HepG2 (cell line): Measurements from ENCODE around the gene CHD9NB. TPM values are rescaled to one million over a fixed set of nuclear protein-coding genes. Genes with fewer than 3 reads are reported as not detected.

ENCODE experiments used
- ATRX ChIP-seq: sonication (generic); formaldehyde crosslinking; IDR thresholded peaks from 2 replicates; pipeline ENCODE4 v1.4.0; 2020; ENCODE audit warnings: missing genetic modification reagents, borderline replicate concordance
- HOXA9 ChIP-seq: sonication (generic); formaldehyde crosslinking; IDR thresholded peaks from 2 replicates; pipeline ENCODE4 v1.8.1; 2022; ENCODE audit warnings: missing genetic modification reagents, mild to moderate bottlenecking, moderate library complexity, borderline replicate concordance
- ISX ChIP-seq: sonication (generic); formaldehyde crosslinking; conservative IDR thresholded peaks from 2 replicates; pipeline ENCODE4 v1.5.0; 2020; ENCODE audit warnings: missing genetic modification reagents
- MAFK ChIP-seq, 2 experiments: IDR thresholded peaks in 1 of 2; conservative IDR thresholded peaks in 1 of 2; 2 replicates each; pipeline ENCODE4 v1.6.1; 2011; ENCODE audit warnings: improper control_type of control experiment in 2 of 2, low read length in 2 of 2
- POGZ ChIP-seq: sonication (generic); formaldehyde crosslinking; IDR thresholded peaks from 2 replicates; pipeline ENCODE4 v1.4.0; 2020; ENCODE audit warnings: mild to moderate bottlenecking, missing genetic modification reagents
- ZFP90 ChIP-seq: sonication (generic); formaldehyde crosslinking; IDR thresholded peaks from 2 replicates; pipeline ENCODE4 v1.8.0; 2022; ENCODE audit warnings: missing genetic modification reagents, mild to moderate bottlenecking, inconsistent platforms, borderline replicate concordance
- ZNF407 ChIP-seq: sonication (generic); formaldehyde crosslinking; IDR thresholded peaks from one replicate; pipeline ENCODE4 v1.5.1; 2020; ENCODE audit warnings: mild to moderate bottlenecking, missing genetic modification reagents; ENCODE audit errors: not compliant biosample characterization
- ZNF678 ChIP-seq: sonication (generic); formaldehyde crosslinking; IDR thresholded peaks from 2 replicates; pipeline ENCODE4 v1.4.0; 2020; ENCODE audit warnings: mild to moderate bottlenecking, missing genetic modification reagents
- ZNF770 ChIP-seq: sonication (generic); formaldehyde crosslinking; IDR thresholded peaks from 2 replicates; pipeline ENCODE4 v1.5.0; 2020; ENCODE audit warnings: mild to moderate bottlenecking, missing genetic modification reagents
- polyA plus RNA-seq, 8 experiments: library from polyadenylated mRNA; depleted of rRNA in 3 of 8; stranded (reverse) in 7 of 8; unstranded in 1 of 8; fragments of >200 nt; fragmentation: Illumina TruSeq in 4 of 8; extraction: Trizol in 4 of 8; gene quantifications; 2 replicates each; pipeline versions ENCODE4 v1.2.1 to v1.2.3, GENCODE V29; 2011 to 2016; ENCODE audit warnings: low read depth in 4 of 8, missing spikeins in 1 of 8, mixed read lengths in 1 of 8; ENCODE audit not compliant: insufficient read depth in 1 of 8
- total RNA-seq, 5 experiments: library from RNA; depleted of rRNA; stranded (reverse); fragments of >200 nt; fragmentation: Illumina TruSeq; extraction: Trizol; gene quantifications; 2 replicates each; pipeline ENCODE4 v1.2.3, GENCODE V29; 2016; ENCODE audit warnings: low read depth in 1 of 5
- TF ChIP-seq, protein P1 (sequence below): sonication (generic); formaldehyde crosslinking; IDR thresholded peaks from 2 replicates; pipeline ENCODE4 v1.9.0; 2021; ENCODE audit warnings: mild to moderate bottlenecking, missing genetic modification reagents
- TF ChIP-seq, protein P2 (sequence below): sonication (generic); formaldehyde crosslinking; IDR thresholded peaks from 2 replicates; pipeline ENCODE4 v1.8.1; 2023; ENCODE audit warnings: mild to moderate bottlenecking, inconsistent platforms, moderate library complexity, missing genetic modification reagents, borderline replicate concordance

Gene CHD9NB
- total and polyA plus RNA-seq, 2 of the 13 experiments (the other 11 are each of a cell fraction or from before 2014, with no cell fraction given): 0.17 to 0.18 TPM

- TF ChIP-seq, protein P1, sequence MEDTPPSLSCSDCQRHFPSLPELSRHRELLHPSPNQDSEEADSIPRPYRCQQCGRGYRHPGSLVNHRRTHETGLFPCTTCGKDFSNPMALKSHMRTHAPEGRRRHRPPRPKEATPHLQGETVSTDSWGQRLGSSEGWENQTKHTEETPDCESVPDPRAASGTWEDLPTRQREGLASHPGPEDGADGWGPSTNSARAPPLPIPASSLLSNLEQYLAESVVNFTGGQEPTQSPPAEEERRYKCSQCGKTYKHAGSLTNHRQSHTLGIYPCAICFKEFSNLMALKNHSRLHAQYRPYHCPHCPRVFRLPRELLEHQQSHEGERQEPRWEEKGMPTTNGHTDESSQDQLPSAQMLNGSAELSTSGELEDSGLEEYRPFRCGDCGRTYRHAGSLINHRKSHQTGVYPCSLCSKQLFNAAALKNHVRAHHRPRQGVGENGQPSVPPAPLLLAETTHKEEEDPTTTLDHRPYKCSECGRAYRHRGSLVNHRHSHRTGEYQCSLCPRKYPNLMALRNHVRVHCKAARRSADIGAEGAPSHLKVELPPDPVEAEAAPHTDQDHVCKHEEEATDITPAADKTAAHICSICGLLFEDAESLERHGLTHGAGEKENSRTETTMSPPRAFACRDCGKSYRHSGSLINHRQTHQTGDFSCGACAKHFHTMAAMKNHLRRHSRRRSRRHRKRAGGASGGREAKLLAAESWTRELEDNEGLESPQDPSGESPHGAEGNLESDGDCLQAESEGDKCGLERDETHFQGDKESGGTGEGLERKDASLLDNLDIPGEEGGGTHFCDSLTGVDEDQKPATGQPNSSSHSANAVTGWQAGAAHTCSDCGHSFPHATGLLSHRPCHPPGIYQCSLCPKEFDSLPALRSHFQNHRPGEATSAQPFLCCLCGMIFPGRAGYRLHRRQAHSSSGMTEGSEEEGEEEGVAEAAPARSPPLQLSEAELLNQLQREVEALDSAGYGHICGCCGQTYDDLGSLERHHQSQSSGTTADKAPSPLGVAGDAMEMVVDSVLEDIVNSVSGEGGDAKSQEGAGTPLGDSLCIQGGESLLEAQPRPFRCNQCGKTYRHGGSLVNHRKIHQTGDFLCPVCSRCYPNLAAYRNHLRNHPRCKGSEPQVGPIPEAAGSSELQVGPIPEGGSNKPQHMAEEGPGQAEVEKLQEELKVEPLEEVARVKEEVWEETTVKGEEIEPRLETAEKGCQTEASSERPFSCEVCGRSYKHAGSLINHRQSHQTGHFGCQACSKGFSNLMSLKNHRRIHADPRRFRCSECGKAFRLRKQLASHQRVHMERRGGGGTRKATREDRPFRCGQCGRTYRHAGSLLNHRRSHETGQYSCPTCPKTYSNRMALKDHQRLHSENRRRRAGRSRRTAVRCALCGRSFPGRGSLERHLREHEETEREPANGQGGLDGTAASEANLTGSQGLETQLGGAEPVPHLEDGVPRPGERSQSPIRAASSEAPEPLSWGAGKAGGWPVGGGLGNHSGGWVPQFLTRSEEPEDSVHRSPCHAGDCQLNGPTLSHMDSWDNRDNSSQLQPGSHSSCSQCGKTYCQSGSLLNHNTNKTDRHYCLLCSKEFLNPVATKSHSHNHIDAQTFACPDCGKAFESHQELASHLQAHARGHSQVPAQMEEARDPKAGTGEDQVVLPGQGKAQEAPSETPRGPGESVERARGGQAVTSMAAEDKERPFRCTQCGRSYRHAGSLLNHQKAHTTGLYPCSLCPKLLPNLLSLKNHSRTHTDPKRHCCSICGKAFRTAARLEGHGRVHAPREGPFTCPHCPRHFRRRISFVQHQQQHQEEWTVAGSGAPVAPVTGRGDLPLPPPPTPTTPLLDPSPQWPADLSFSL (CRISPR knock-in tag): no peak
- TF ChIP-seq MAFK (conservative IDR thresholded peaks at IDR 0.05 in 1 of 2, IDR thresholded peaks at IDR 0.05 in 1 of 2; ENCODE audit: low read length in 2 of 2) (no peak), ZNF678 (CRISPR knock-in tag) (no peak), ZNF407 (CRISPR knock-in tag) (no peak), ZNF770 (no peak), ATRX (CRISPR knock-in tag) (no peak), ZFP90 (no peak), HOXA9 (CRISPR knock-in tag) (no peak), ISX (CRISPR knock-in tag) (no peak), POGZ (CRISPR knock-in tag) (no peak)
- TF ChIP-seq, protein P2, sequence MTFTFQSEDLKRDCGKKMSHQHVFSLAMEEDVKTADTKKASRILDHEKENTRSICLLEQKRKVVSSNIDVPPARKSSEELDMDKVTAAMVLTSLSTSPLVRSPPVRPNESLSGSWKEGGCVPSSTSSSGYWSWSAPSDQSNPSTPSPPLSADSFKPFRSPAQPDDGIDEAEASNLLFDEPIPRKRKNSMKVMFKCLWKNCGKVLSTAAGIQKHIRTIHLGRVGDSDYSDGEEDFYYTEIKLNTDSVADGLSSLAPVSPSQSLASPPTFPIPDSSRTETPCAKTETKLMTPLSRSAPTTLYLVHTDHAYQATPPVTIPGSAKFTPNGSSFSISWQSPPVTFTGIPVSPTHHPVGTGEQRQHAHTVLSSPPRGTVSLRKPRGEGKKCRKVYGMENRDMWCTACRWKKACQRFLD (CRISPR knock-in tag): no peak
These were observed 9.0 kb upstream of the CHD9NB start (continued) for GRCh38 chr16:53061701-53062159.
